Prostate gland (tissue), 2 donors: ENCODE measurements around the gene TTLL10. TPM values are rescaled to one million over a fixed set of nuclear protein-coding genes. Genes with fewer than 3 reads are reported as not detected.

Experiments
- DNase-seq: peaks from one replicate; pipeline ENCODE4 v3.0.0-alpha.2; 2019; ENCODE audit warnings: low spot score
- H3K27ac ChIP-seq, 2 donors: fragments of 200-600 bp; sonication (generic); 2 replicates each; pipeline ENCODE4 v1.5.1; 2017 to 2019
- H3K27me3 ChIP-seq: fragments of 200-600 bp; sonication (generic); replicated peaks from 2 replicates; pipeline ENCODE4 v1.5.1; 2019; ENCODE audit not compliant: insufficient read depth
- H3K36me3 ChIP-seq, 2 donors: fragments of 200-600 bp; sonication (generic); 1 replicate in 1 of 2; 2 replicates in 1 of 2; pipeline versions ENCODE4 v1.5.1 to v1.8.1; 2017 to 2019
- H3K4me1 ChIP-seq: fragments of 200-600 bp; sonication (generic); replicated peaks from 2 replicates; pipeline ENCODE4 v1.5.1; 2019
- H3K4me3 ChIP-seq, 2 donors: fragments of 200-600 bp; sonication (generic); 2 replicates each; pipeline ENCODE4 v1.5.1; 2017 to 2019
- H3K9me3 ChIP-seq: fragments of 200-600 bp; sonication (generic); 2 replicates; pipeline ENCODE4 v1.5.1; 2017
- POLR2A ChIP-seq: fragments of 450-650 bp; IDR thresholded peaks from one replicate; pipeline ENCODE4 v1.6.1; 2016; ENCODE audit warnings: antibody characterized with exemption, mild to moderate bottlenecking
- POLR2AphosphoS5 ChIP-seq: sonication (generic); formaldehyde crosslinking; IDR thresholded peaks from one replicate; pipeline ENCODE4 v1.6.1; 2017; ENCODE audit warnings: antibody characterized with exemption
- WGBS: methylation state at CpG from one replicate; pipeline ENCODE4 v1.1.5; 2018; 5-methylcytosine and 5-hydroxymethylcytosine counted together
- intact Hi-C: fragments of 100-400 bp; cut with DNase I; formaldehyde crosslinking; loops from one replicate; pipeline ENCODE4 v1.14.2; 2022
- total RNA-seq, 2 donors: library from RNA; depleted of rRNA; stranded (reverse); fragments of >200 nt; gene quantifications; one replicate each; pipeline ENCODE4 v1.1.0, GENCODE V29; 2016
- TF ChIP-seq, protein P1 (sequence below), 4 experiments: fragments of 200-600 bp in 2 of 4; fragments of 450-650 bp in 2 of 4; sonication (generic) in 2 of 4; IDR thresholded peaks; 1 replicate in 3 of 4; 2 replicates in 1 of 4; pipeline ENCODE4 v1.5.1; 2016 to 2019; ENCODE audit warnings: antibody characterized with exemption in 4 of 4, mild to moderate bottlenecking in 2 of 4, moderate library complexity in 2 of 4

The TTLL10 gene
- total RNA-seq, 2 donors from 2014 or later = 0.77 to 7.3 TPM

DNA sequence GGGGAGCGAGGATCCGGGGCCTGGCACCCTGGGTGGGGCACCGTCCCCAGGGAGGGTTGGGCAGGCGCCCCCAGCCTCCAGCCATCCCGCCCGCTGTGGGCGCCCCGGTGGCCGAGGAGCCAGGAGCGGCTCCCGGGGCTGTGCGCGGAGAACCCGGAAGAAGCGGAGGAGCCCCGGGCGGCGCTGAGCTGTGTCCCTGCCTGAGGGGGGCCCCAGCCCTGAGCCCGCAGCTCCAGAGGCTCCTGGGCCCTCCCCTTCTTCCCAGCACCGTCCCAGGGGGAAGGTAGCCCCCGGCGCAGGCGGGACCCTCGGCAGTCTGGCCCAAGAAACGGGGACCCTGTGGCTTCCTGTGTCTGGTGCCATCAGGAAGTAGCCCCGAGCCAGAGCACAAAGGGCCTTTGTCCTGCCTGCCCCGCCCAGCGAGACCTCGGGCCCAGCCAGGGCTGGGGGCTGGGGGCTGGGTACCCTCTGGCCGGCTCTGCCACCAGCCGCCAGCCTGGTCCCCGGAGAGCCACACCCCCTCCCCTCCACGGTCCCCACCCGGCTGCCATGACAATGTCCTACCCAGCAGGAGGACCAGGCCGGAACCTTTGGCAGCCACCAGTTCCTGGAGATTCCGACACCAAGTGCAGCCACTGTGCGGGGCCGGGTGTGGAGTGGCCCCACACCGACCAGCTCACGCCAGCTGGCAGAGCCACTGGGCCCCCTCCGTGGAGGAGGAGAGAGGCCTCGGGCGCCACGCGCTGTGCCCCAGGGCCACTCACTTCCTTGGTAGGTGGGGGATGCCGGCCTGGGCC lies 15.6 kb upstream of the TTLL10 start:
- peaks cover 10% of the 10 kb centered on the region for H3K4me1 ChIP-seq
- H3K9me3 ChIP-seq = no peaks in the 10 kb centered on the region
- no peaks in the 10 kb centered on the region for H3K27me3 ChIP-seq
- WGBS = 4% methylated on average over 17 of the region's 46 CpGs
- H3K27ac ChIP-seq = peak overlapping the region; percentile 95 to 99
- peak overlapping the region; percentile 44 to 56 for H3K4me3 ChIP-seq
- intact Hi-C loops = no loop called here
- no peak for TF ChIP-seq POLR2A
- TF ChIP-seq POLR2AphosphoS5 = no peak
- TF ChIP-seq, protein P1, sequence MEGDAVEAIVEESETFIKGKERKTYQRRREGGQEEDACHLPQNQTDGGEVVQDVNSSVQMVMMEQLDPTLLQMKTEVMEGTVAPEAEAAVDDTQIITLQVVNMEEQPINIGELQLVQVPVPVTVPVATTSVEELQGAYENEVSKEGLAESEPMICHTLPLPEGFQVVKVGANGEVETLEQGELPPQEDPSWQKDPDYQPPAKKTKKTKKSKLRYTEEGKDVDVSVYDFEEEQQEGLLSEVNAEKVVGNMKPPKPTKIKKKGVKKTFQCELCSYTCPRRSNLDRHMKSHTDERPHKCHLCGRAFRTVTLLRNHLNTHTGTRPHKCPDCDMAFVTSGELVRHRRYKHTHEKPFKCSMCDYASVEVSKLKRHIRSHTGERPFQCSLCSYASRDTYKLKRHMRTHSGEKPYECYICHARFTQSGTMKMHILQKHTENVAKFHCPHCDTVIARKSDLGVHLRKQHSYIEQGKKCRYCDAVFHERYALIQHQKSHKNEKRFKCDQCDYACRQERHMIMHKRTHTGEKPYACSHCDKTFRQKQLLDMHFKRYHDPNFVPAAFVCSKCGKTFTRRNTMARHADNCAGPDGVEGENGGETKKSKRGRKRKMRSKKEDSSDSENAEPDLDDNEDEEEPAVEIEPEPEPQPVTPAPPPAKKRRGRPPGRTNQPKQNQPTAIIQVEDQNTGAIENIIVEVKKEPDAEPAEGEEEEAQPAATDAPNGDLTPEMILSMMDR (IDR thresholded peaks at IDR 0.05) = no peak
- DNase-seq = peak; percentile 56
- H3K36me3 ChIP-seq = no peaks in the 10 kb centered on the region

DNA sequence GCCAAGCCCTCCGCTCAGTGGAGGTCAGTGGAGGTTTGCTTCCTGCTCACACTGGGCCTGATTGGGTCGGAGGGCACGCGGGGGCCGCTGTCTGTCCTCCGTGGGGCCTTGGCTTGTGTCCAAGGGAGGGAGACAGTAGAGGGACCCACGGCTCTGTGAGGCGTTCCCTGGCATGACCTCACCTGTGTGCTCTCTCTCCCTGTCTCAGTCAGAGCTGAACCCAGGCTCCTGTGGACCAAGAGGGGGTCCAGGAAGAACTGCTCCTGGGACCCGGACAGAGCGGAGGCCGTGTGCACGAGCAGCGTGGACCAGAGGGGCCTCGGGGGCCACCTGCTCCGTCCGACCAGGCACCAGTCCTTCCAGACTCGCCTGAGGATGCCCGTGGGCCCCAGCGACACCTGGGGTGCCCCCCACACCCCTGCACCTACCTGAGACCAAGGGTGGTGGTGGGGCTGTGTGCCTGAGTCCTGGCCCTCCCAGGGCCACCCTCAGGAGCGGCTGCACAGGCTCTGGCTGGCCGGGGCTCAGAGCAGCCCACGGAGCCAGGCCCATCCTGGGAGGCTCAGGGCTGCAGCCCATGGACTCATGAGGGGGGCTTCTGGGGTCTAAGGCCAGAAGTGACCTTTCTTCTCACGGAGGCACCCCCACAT lies 13.3 kb upstream of the TTLL10 start:
- no peaks in the 10 kb centered on the region for H3K9me3 ChIP-seq
- peaks cover 10% of the 10 kb centered on the region for H3K4me1 ChIP-seq
- DNase-seq = no peak
- TF ChIP-seq, protein P1 (IDR thresholded peaks at IDR 0.05) = no peak
- TF ChIP-seq POLR2AphosphoS5 (no peak), POLR2A (no peak)
- H3K4me3 ChIP-seq = no peak overlapping the region
- 91% methylated on average over 21 of the region's 23 CpGs for WGBS
- H3K27ac ChIP-seq = no peak overlapping the region
- no peaks in the 10 kb centered on the region for H3K36me3 ChIP-seq
- intact Hi-C loops = no loop called here
- no peaks in the 10 kb centered on the region for H3K27me3 ChIP-seq

DNA sequence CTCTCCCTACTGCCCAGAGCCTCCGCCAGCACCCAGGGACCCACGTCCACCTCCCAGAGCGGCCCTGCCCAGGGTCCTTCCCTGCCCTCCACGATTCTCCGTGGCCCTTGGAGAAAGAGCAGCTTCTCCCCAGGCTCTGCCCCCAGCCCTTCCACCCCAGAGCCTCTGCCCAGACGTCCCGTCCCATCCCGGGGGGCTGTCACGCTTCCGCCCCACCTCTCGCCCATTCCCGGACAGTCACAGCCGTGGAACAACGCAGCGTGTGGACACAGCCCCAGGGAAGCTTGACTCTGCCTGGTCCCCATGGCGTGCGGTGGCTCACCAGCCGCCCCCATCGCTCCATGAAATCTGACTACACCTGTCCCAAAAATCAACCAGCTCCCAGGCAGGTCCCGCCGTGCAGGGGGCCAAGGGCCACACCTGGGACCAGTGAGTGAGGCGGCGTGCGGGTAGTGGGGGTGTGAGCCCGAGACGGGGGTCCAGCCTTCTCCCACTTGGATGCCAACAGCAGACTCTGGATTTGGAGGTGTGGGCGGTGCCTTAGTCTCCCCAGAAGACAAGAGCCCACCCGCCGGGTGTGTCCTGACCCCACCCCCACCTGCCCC lies 12.5 kb upstream of the TTLL10 start:
- no peak overlapping the region for H3K27ac ChIP-seq

DNA sequence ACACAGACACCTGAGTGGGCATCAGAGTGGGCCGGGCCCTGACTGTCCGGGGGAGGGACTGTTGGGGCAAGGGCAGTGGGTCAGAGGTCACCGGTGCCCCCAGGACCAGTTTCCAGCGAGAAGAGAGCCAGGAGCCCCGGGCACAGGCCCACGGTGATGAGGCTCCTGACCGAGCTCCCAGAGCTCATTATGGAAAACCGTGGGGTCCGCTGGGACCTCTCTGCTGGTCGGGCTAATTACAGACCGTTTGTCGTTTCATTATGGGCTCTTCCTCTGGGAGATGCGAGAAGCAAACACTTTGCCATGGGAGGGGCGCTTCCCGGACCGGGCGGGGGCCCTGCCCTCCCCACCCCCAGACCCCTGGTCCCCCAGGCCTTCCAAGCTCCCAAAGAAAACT lies 12.0 kb upstream of the TTLL10 start:
- Histone ChIP-seq H3K27me3 (no peaks in the 10 kb centered on the region), H3K27ac (peak overlapping the region; percentile 92 to 95), H3K4me1 (peaks cover 17% of the 10 kb centered on the region), H3K4me3 (no peak overlapping the region), H3K36me3 (no peaks in the 10 kb centered on the region), H3K9me3 (no peaks in the 10 kb centered on the region)
- no peak for DNase-seq
- WGBS = 67% methylated on average over 17 of the region's 17 CpGs
- TF ChIP-seq, protein P1 (IDR thresholded peaks at IDR 0.05) = no peak
- TF ChIP-seq POLR2AphosphoS5 (no peak), POLR2A (no peak)
- intact Hi-C loops = no loop called here

More for the DNA sequence above, 12.5 kb upstream of the TTLL10 start:
- Histone ChIP-seq H3K27me3 (no peaks in the 10 kb centered on the region), H3K4me1 (peaks cover 12% of the 10 kb centered on the region), H3K4me3 (no peak overlapping the region), H3K9me3 (no peaks in the 10 kb centered on the region), H3K36me3 (no peaks in the 10 kb centered on the region)
- TF ChIP-seq POLR2AphosphoS5 (no peak), POLR2A (no peak)
- TF ChIP-seq, protein P1 (IDR thresholded peaks at IDR 0.05) = no peak
- WGBS = 90% methylated on average over 29 of the region's 29 CpGs
- intact Hi-C loops = no loop called here
- no peak for DNase-seq
